GM23338 (cell line): ENCODE measurements around the gene ACSS3. TPM values are rescaled to one million over a fixed set of nuclear protein-coding genes. Genes with fewer than 3 reads are reported as not detected.

Experiments
- ATAC-seq: fragments of 200-7000 bp; cut with Tn5 transposase; 3 replicates; pipeline ENCODE4 v1.9.1; 2020
- DNase-seq: peaks from one replicate; pipeline ENCODE4 v3.0.0-alpha.2; 2015; ENCODE audit warnings: low spot score
- H2AFZ ChIP-seq: fragments of 200-600 bp; sonication (generic); 2 replicates; pipeline ENCODE4 v1.8.0; 2016; ENCODE audit warnings: antibody characterized with exemption, mild to moderate bottlenecking, moderate library complexity
- H3F3A ChIP-seq: fragments of 200-600 bp; sonication (generic); replicated peaks from 2 replicates; pipeline ENCODE4 v1.8.0; 2017; ENCODE audit warnings: antibody characterized with exemption, mixed run types, low read depth
- H3K27ac ChIP-seq: fragments of 200-600 bp; sonication (generic); 2 replicates; pipeline ENCODE4 v1.6.1; 2016; ENCODE audit warnings: low read depth
- H3K27me3 ChIP-seq: fragments of 200-600 bp; sonication (generic); 2 replicates; pipeline ENCODE4 v1.8.0; 2016; ENCODE audit warnings: mild to moderate bottlenecking, mixed run types, moderate library complexity; ENCODE audit not compliant: insufficient read depth
- H3K36me3 ChIP-seq: fragments of 200-600 bp; sonication (generic); 2 replicates; pipeline ENCODE4 v1.8.0; 2016; ENCODE audit warnings: mild to moderate bottlenecking; ENCODE audit not compliant: insufficient read depth
- H3K4me1 ChIP-seq: fragments of 200-600 bp; sonication (generic); 2 replicates; pipeline ENCODE4 v1.8.0; 2016; ENCODE audit warnings: mild to moderate bottlenecking, moderate library complexity; ENCODE audit not compliant: insufficient read depth
- H3K4me2 ChIP-seq: fragments of 200-600 bp; sonication (generic); 2 replicates; pipeline ENCODE4 v1.7.1; 2017; ENCODE audit warnings: mixed run types
- H3K4me3 ChIP-seq: fragments of 200-600 bp; sonication (generic); 2 replicates; pipeline ENCODE4 v1.6.1; 2016; ENCODE audit warnings: mixed run types
- H3K79me2 ChIP-seq: fragments of 200-600 bp; sonication (generic); replicated peaks from 2 replicates; pipeline ENCODE4 v1.8.0; 2017; ENCODE audit warnings: mild to moderate bottlenecking; ENCODE audit not compliant: insufficient read depth
- H3K9me2 ChIP-seq: fragments of 200-600 bp; sonication (generic); 2 replicates; pipeline ENCODE4 v1.8.0; 2017; ENCODE audit not compliant: insufficient read depth
- H4K20me1 ChIP-seq: fragments of 200-600 bp; sonication (generic); replicated peaks from 2 replicates; pipeline ENCODE4 v1.8.0; 2017; ENCODE audit warnings: mild to moderate bottlenecking; ENCODE audit not compliant: insufficient read depth
- H3K27ac Mint-ChIP-seq: 2 replicates; pipeline ENCODE4 v1.8.0; 2020; ENCODE audit warnings: inconsistent platforms, mild to moderate bottlenecking, moderate library complexity, mixed read lengths
- H3K27me3 Mint-ChIP-seq: 3 replicates; pipeline ENCODE4 v1.8.0; 2022; ENCODE audit warnings: low read depth, mild to moderate bottlenecking, moderate library complexity, mixed read lengths, inconsistent platforms; ENCODE audit not compliant: insufficient read depth, poor library complexity
- H3K36me3 Mint-ChIP-seq: 3 replicates; pipeline ENCODE4 v1.8.0; 2021; ENCODE audit warnings: low read depth, mild to moderate bottlenecking, inconsistent platforms, moderate library complexity, mixed read lengths
- H3K4me1 Mint-ChIP-seq: 3 replicates; pipeline ENCODE4 v1.8.0; 2020; ENCODE audit warnings: mild to moderate bottlenecking, inconsistent platforms, mixed read lengths
- H3K4me3 Mint-ChIP-seq: 3 replicates; pipeline ENCODE4 v1.8.0; 2021; ENCODE audit warnings: moderate library complexity, mild to moderate bottlenecking, inconsistent platforms, mixed read lengths
- H3K9me3 Mint-ChIP-seq: 3 replicates; pipeline ENCODE4 v1.8.0; 2020; ENCODE audit warnings: moderate library complexity, mild to moderate bottlenecking, inconsistent platforms, mixed read lengths
- CREB1 ChIP-seq: fragments of 250-450 bp; sonication (Bioruptor Pico); IDR thresholded peaks from 2 replicates; pipeline ENCODE4 v1.5.0; 2020; ENCODE audit warnings: low read depth, mild to moderate bottlenecking, moderate library complexity
- EZH2 ChIP-seq: fragments of 200-600 bp; sonication (generic); IDR thresholded peaks from one replicate; pipeline ENCODE4 v1.8.0; 2017; ENCODE audit warnings: antibody characterized with exemption, mild to moderate bottlenecking, low read depth; ENCODE audit not compliant: unreplicated experiment
- JUNB ChIP-seq: IDR thresholded peaks from one replicate; pipeline ENCODE4 v1.6.1; 2016; ENCODE audit warnings: antibody characterized with exemption; ENCODE audit not compliant: unreplicated experiment
- NANOG ChIP-seq: IDR thresholded peaks from 2 replicates; pipeline ENCODE4 v1.6.1; 2016; ENCODE audit warnings: antibody characterized with exemption, borderline replicate concordance
- POLR2AphosphoS5 ChIP-seq: IDR thresholded peaks from 2 replicates; pipeline ENCODE4 v1.6.1; 2016; ENCODE audit warnings: antibody characterized with exemption, low read depth
- STAT1 ChIP-seq: IDR thresholded peaks from one replicate; pipeline ENCODE4 v1.6.1; 2016; ENCODE audit warnings: antibody characterized with exemption; ENCODE audit not compliant: unreplicated experiment
- ZNF331 ChIP-seq: fragments of 250-450 bp; sonication (Bioruptor Pico); IDR thresholded peaks from 2 replicates; pipeline ENCODE4 v1.5.0; 2020; ENCODE audit warnings: low read depth, mild to moderate bottlenecking, moderate library complexity
- polyA plus RNA-seq: library from polyadenylated mRNA; unstranded; fragments of >200 nt; fragmentation: Nextera tagmentation; extraction: Ambion mirVana; gene quantifications from 2 replicates; pipeline ENCODE4 v1.2.1, GENCODE V29; 2016
- total RNA-seq: library from RNA; depleted of rRNA; stranded (reverse); fragments of >200 nt; shearing (Covaris generic); gene quantifications from 2 replicates; pipeline ENCODE4 v1.2.3, GENCODE V29; 2014
- TF ChIP-seq, protein P1 (sequence below), 2 experiments: fragments of 200-600 bp in 1 of 2; sonication (generic) in 1 of 2; conservative IDR thresholded peaks; 2 replicates each; pipeline versions ENCODE4 v1.5.1 to v1.6.1; 2016 to 2017; ENCODE audit warnings: antibody characterized with exemption in 2 of 2, low read depth in 2 of 2, mild to moderate bottlenecking in 2 of 2, moderate library complexity in 1 of 2
- TF ChIP-seq, protein P2 (sequence below): IDR thresholded peaks from one replicate; pipeline ENCODE4 v1.6.1; 2018; ENCODE audit warnings: antibody characterized with exemption; ENCODE audit not compliant: unreplicated experiment
- TF ChIP-seq, protein P3 (sequence below): fragments of 250-450 bp; sonication (Bioruptor Pico); IDR thresholded peaks from 2 replicates; pipeline ENCODE4 v1.5.0; 2020; ENCODE audit warnings: mild to moderate bottlenecking, moderate library complexity

Gene ACSS3
- total and polyA plus RNA-seq, 2 experiments from 2014 or later, result 7.4 to 28.9 TPM

DNA sequence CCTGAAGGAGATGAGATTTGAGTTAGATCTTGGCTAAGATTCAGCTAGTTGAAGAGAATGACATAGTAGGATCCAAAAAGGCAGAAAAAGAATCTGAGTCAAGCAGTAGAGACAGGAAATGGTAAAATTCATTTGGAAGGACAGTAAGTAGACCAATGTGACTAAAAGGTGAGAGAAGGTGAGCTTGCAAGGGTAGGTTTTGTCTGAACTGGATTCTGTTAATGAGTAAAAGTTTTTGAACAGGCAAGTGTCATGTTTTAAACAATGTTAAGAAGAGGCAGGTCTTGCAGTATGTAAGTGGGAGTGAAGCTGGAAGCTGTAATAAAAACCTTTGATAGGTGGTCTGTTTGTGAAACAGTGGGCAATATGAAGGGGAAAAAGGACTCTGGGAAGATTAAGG lies 58.6 kb downstream of the ACSS3 start (continued):
- TF ChIP-seq, protein P1, sequence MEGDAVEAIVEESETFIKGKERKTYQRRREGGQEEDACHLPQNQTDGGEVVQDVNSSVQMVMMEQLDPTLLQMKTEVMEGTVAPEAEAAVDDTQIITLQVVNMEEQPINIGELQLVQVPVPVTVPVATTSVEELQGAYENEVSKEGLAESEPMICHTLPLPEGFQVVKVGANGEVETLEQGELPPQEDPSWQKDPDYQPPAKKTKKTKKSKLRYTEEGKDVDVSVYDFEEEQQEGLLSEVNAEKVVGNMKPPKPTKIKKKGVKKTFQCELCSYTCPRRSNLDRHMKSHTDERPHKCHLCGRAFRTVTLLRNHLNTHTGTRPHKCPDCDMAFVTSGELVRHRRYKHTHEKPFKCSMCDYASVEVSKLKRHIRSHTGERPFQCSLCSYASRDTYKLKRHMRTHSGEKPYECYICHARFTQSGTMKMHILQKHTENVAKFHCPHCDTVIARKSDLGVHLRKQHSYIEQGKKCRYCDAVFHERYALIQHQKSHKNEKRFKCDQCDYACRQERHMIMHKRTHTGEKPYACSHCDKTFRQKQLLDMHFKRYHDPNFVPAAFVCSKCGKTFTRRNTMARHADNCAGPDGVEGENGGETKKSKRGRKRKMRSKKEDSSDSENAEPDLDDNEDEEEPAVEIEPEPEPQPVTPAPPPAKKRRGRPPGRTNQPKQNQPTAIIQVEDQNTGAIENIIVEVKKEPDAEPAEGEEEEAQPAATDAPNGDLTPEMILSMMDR (conservative IDR thresholded peaks at IDR 0.05; ENCODE audit: low read depth in 2 of 2), result no peak
- TF ChIP-seq, protein P2, sequence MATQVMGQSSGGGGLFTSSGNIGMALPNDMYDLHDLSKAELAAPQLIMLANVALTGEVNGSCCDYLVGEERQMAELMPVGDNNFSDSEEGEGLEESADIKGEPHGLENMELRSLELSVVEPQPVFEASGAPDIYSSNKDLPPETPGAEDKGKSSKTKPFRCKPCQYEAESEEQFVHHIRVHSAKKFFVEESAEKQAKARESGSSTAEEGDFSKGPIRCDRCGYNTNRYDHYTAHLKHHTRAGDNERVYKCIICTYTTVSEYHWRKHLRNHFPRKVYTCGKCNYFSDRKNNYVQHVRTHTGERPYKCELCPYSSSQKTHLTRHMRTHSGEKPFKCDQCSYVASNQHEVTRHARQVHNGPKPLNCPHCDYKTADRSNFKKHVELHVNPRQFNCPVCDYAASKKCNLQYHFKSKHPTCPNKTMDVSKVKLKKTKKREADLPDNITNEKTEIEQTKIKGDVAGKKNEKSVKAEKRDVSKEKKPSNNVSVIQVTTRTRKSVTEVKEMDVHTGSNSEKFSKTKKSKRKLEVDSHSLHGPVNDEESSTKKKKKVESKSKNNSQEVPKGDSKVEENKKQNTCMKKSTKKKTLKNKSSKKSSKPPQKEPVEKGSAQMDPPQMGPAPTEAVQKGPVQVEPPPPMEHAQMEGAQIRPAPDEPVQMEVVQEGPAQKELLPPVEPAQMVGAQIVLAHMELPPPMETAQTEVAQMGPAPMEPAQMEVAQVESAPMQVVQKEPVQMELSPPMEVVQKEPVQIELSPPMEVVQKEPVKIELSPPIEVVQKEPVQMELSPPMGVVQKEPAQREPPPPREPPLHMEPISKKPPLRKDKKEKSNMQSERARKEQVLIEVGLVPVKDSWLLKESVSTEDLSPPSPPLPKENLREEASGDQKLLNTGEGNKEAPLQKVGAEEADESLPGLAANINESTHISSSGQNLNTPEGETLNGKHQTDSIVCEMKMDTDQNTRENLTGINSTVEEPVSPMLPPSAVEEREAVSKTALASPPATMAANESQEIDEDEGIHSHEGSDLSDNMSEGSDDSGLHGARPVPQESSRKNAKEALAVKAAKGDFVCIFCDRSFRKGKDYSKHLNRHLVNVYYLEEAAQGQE, result no peak
- no peak for TF ChIP-seq STAT1

DNA sequence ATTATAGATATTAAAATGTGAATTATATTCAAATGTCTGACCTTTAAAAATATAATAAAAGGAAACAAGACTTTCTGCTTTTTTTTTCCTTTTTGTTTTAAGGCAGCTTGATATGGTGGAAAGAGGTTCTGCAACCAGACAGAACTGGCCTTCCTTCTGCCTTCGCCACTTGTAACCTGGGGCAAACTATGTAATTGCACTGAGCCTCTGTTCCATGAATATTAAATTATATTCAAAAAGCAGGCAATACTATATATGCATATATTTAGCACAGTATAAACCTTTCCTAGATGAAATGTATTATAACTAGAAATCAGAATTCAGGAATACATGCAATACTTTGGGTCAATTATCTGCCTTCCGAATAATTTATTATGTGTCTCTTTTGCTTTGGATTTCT lies 59.9 kb downstream of the ACSS3 start:
- Histone ChIP-seq H3K4me3 (no peak overlapping the region), H3K27ac (no peak overlapping the region), H4K20me1 (no peaks in the 10 kb centered on the region), H3K9me2 (no peaks in the 10 kb centered on the region), H3K79me2 (no peaks in the 10 kb centered on the region), H3K27me3 (no peaks in the 10 kb centered on the region), H3K4me2 (no peak overlapping the region), H2AFZ (no peak overlapping the region), H3K36me3 (no peaks in the 10 kb centered on the region), H3F3A (no peaks in the 10 kb centered on the region), H3K4me1 (no peaks in the 10 kb centered on the region)
- TF ChIP-seq NANOG (no peak), EZH2 (no peak), CREB1 (no peak), ZNF331 (CRISPR knock-in tag) (no peak), JUNB (no peak), POLR2AphosphoS5 (no peak)
- TF ChIP-seq, protein P2, result no peak
- TF ChIP-seq, protein P3, sequence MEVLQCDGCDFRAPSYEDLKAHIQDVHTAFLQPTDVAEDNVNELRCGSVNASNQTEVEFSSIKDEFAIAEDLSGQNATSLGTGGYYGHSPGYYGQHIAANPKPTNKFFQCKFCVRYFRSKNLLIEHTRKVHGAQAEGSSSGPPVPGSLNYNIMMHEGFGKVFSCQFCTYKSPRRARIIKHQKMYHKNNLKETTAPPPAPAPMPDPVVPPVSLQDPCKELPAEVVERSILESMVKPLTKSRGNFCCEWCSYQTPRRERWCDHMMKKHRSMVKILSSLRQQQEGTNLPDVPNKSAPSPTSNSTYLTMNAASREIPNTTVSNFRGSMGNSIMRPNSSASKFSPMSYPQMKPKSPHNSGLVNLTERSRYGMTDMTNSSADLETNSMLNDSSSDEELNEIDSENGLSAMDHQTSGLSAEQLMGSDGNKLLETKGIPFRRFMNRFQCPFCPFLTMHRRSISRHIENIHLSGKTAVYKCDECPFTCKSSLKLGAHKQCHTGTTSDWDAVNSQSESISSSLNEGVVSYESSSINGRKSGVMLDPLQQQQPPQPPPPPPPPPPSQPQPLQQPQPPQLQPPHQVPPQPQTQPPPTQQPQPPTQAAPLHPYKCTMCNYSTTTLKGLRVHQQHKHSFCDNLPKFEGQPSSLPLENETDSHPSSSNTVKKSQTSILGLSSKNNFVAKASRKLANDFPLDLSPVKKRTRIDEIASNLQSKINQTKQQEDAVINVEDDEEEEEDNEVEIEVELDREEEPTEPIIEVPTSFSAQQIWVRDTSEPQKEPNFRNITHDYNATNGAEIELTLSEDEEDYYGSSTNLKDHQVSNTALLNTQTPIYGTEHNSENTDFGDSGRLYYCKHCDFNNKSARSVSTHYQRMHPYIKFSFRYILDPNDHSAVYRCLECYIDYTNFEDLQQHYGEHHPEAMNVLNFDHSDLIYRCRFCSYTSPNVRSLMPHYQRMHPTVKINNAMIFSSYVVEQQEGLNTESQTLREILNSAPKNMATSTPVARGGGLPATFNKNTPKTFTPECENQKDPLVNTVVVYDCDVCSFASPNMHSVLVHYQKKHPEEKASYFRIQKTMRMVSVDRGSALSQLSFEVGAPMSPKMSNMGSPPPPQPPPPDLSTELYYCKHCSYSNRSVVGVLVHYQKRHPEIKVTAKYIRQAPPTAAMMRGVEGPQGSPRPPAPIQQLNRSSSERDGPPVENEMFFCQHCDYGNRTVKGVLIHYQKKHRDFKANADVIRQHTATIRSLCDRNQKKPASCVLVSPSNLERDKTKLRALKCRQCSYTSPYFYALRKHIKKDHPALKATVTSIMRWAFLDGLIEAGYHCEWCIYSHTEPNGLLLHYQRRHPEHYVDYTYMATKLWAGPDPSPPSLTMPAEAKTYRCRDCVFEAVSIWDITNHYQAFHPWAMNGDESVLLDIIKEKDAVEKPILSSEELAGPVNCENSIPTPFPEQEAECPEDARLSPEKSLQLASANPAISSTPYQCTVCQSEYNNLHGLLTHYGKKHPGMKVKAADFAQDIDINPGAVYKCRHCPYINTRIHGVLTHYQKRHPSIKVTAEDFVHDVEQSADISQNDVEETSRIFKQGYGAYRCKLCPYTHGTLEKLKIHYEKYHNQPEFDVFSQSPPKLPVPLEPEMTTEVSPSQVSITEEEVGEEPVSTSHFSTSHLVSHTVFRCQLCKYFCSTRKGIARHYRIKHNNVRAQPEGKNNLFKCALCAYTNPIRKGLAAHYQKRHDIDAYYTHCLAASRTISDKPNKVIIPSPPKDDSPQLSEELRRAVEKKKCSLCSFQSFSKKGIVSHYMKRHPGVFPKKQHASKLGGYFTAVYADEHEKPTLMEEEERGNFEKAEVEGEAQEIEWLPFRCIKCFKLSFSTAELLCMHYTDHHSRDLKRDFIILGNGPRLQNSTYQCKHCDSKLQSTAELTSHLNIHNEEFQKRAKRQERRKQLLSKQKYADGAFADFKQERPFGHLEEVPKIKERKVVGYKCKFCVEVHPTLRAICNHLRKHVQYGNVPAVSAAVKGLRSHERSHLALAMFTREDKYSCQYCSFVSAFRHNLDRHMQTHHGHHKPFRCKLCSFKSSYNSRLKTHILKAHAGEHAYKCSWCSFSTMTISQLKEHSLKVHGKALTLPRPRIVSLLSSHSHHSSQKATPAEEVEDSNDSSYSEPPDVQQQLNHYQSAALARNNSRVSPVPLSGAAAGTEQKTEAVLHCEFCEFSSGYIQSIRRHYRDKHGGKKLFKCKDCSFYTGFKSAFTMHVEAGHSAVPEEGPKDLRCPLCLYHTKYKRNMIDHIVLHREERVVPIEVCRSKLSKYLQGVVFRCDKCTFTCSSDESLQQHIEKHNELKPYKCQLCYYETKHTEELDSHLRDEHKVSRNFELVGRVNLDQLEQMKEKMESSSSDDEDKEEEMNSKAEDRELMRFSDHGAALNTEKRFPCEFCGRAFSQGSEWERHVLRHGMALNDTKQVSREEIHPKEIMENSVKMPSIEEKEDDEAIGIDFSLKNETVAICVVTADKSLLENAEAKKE, result no peak
- Mint-ChIP-seq H3K27me3 (no peaks in the 10 kb centered on the region), H3K4me3 (no peak overlapping the region), H3K27ac (no peak overlapping the region), H3K9me3 (no peaks in the 10 kb centered on the region), H3K4me1 (no peaks in the 10 kb centered on the region), H3K36me3 (no peaks in the 10 kb centered on the region)
- ATAC-seq (no peak), DNase-seq (no peak)
